IMR-90 (cell line): Measurements from ENCODE around the gene ACTN1. TPM values are rescaled to one million over a fixed set of nuclear protein-coding genes. Genes with fewer than 3 reads are reported as not detected.

Source experiments
- ATAC-seq: fragments of 200-7000 bp; cut with Tn5 transposase; 2 replicates; pipeline ENCODE4 v1.9.1; 2020; ENCODE audit warnings: low read depth, mild to moderate bottlenecking, moderate library complexity
- BruUV-seq: library from RNA; stranded (reverse); fragments of 400-500 nt; replicated peaks from 2 replicates; lab custom pipeline; 2021; lab: Mats Ljungman, UMichigan
- CTCF ChIA-PET: fragments of 300-600 bp; formaldehyde crosslinking; extraction: SDS; loops from one replicate; lab custom pipeline; 2021; ENCODE audit warnings: antibody characterized with exemption; lab: Yijun Ruan, JAX
- POLR2A ChIA-PET: fragments of 300-600 bp; sonication (Branson Sonifier 250); formaldehyde crosslinking; loops from one replicate; lab custom pipeline; 2022; ENCODE audit warnings: antibody characterized with exemption; ENCODE audit not compliant: unreplicated experiment; lab: Charles Lee
- DNase-seq: peaks from one replicate; pipeline ENCODE4 v3.0.0; 2013
- H2AFZ ChIP-seq: replicated peaks from 2 replicates; pipeline ENCODE3; 2013; ENCODE audit warnings: low read length, mild to moderate bottlenecking; ENCODE audit not compliant: poor library complexity
- H2AK5ac ChIP-seq: 2 replicates; pipeline ENCODE4 v1.6.1; 2013; ENCODE audit warnings: low read depth, low read length, inconsistent platforms
- H2AK9ac ChIP-seq: replicated peaks from 2 replicates; pipeline ENCODE3; 2013; ENCODE audit warnings: mild to moderate bottlenecking, low read depth, low read length, moderate library complexity; ENCODE audit not compliant: poor library complexity
- H2BK120ac ChIP-seq: 2 replicates; pipeline ENCODE4 v1.6.1; 2013; ENCODE audit warnings: low read depth, low read length, inconsistent platforms
- H2BK15ac ChIP-seq: 3 replicates; pipeline ENCODE4 v1.6.1; 2013; ENCODE audit warnings: low read depth, low read length, inconsistent platforms
- H2BK20ac ChIP-seq: 2 replicates; pipeline ENCODE4 v1.6.1; 2013; ENCODE audit warnings: low read depth, mild to moderate bottlenecking, inconsistent platforms, low read length, moderate library complexity
- H2BK5ac ChIP-seq: 2 replicates; pipeline ENCODE4 v1.6.1; 2013; ENCODE audit warnings: mild to moderate bottlenecking, low read depth, low read length, inconsistent platforms; ENCODE audit not compliant: poor library complexity, severe bottlenecking
- H3K14ac ChIP-seq: replicated peaks from 2 replicates; pipeline ENCODE4 v1.6.1; 2013; ENCODE audit warnings: low read depth, low read length, inconsistent platforms
- H3K18ac ChIP-seq: 2 replicates; pipeline ENCODE4 v1.6.1; 2013; ENCODE audit warnings: low read depth, low read length, control low read depth
- H3K23ac ChIP-seq: 2 replicates; pipeline ENCODE4 v1.6.1; 2013; ENCODE audit warnings: low read depth, low read length, inconsistent platforms
- H3K27ac ChIP-seq: 2 replicates; pipeline ENCODE4 v1.5.1; 2013; ENCODE audit warnings: mild to moderate bottlenecking, control low read depth, low read length; ENCODE audit not compliant: insufficient read depth
- H3K27me3 ChIP-seq: 2 replicates; pipeline ENCODE4 v1.6.1; 2013; ENCODE audit warnings: low read length; ENCODE audit not compliant: control insufficient read depth, insufficient read depth
- H3K36me3 ChIP-seq: 2 replicates; pipeline ENCODE4 v1.6.1; 2013; ENCODE audit warnings: low read length, mixed read lengths; ENCODE audit not compliant: control insufficient read depth, insufficient read depth
- H3K4ac ChIP-seq: 2 replicates; pipeline ENCODE4 v1.6.1; 2013; ENCODE audit warnings: low read depth, low read length, inconsistent platforms
- H3K4me1 ChIP-seq: 2 replicates; pipeline ENCODE4 v1.6.1; 2013; ENCODE audit warnings: low read length, mixed read lengths; ENCODE audit not compliant: control insufficient read depth, insufficient read depth
- H3K4me2 ChIP-seq: 2 replicates; pipeline ENCODE4 v1.6.1; 2013; ENCODE audit warnings: low read depth, mild to moderate bottlenecking, control low read depth, low read length, moderate library complexity
- H3K4me3 ChIP-seq: 2 replicates; pipeline ENCODE4 v1.5.1; 2013; ENCODE audit warnings: low read depth, mild to moderate bottlenecking, control low read depth, low read length, moderate library complexity; ENCODE audit not compliant: insufficient read depth
- H3K56ac ChIP-seq: 2 replicates; pipeline ENCODE4 v1.6.1; 2013; ENCODE audit warnings: low read length, inconsistent platforms; ENCODE audit not compliant: insufficient read depth; ENCODE audit errors: extremely low read depth
- H3K79me1 ChIP-seq, 2 experiments: 2 replicates each; pipeline ENCODE4 v1.6.1; 2013; ENCODE audit warnings: low read length in 2 of 2, inconsistent platforms in 1 of 2, low read depth in 1 of 2
- H3K9ac ChIP-seq: 2 replicates; pipeline ENCODE4 v1.6.1; 2013; ENCODE audit warnings: low read depth, low read length, control low read depth
- H3K9me1 ChIP-seq: 2 replicates; pipeline ENCODE4 v1.6.1; 2013; ENCODE audit warnings: low read length, inconsistent platforms; ENCODE audit not compliant: insufficient read depth
- H3K9me3 ChIP-seq: 2 replicates; pipeline ENCODE4 v1.6.1; 2013; ENCODE audit warnings: low read length; ENCODE audit not compliant: control insufficient read depth, insufficient read depth
- H4K20me1 ChIP-seq: 2 replicates; pipeline ENCODE4 v1.6.1; 2013; ENCODE audit warnings: low read length, inconsistent platforms; ENCODE audit not compliant: insufficient read depth
- H4K5ac ChIP-seq: 2 replicates; pipeline ENCODE4 v1.6.1; 2013; ENCODE audit warnings: mild to moderate bottlenecking, low read depth, low read length, control low read depth
- H4K8ac ChIP-seq, 2 experiments: 2 replicates each; pipeline ENCODE4 v1.6.1; 2013; ENCODE audit warnings: low read depth in 2 of 2, low read length in 2 of 2, control low read depth in 1 of 2, inconsistent platforms in 1 of 2
- H4K91ac ChIP-seq: 2 replicates; pipeline ENCODE4 v1.6.1; 2013; ENCODE audit warnings: low read depth, low read length, inconsistent platforms; ENCODE audit not compliant: insufficient read depth
- CHD1 ChIP-seq: IDR thresholded peaks from 2 replicates; pipeline ENCODE4 v1.6.1; 2012; ENCODE audit warnings: low read depth, low read length, improper control_type of control experiment
- MAFK ChIP-seq: IDR thresholded peaks from 2 replicates; pipeline ENCODE4 v1.6.1; 2012; ENCODE audit warnings: low read depth, low read length, improper control_type of control experiment
- NFE2L2 ChIP-seq: fragments of 150-350 bp; IDR thresholded peaks from 2 replicates; pipeline ENCODE4 v1.6.1; 2016; ENCODE audit warnings: low read depth, mild to moderate bottlenecking, low read length
- RCOR1 ChIP-seq: IDR thresholded peaks from 2 replicates; pipeline ENCODE4 v1.6.1; 2012; ENCODE audit warnings: mild to moderate bottlenecking, low read length, improper control_type of control experiment; ENCODE audit not compliant: insufficient replicate concordance
- SMC3 ChIP-seq: fragments of 150-350 bp; IDR thresholded peaks from 2 replicates; pipeline ENCODE4 v1.6.1; 2016; ENCODE audit warnings: low read depth, mild to moderate bottlenecking, antibody characterized with exemption, low read length, moderate library complexity
- WGBS, 2 experiments: methylation state at CpG; one replicate each; pipeline versions ENCODE4 v1.1.5 to v1.1.7; 2013; ENCODE audit warnings: missing lambda C conversion rate in 2 of 2; ENCODE audit not compliant: insufficient read length in 1 of 2; ENCODE audit errors: extremely low coverage in 2 of 2; 5-methylcytosine and 5-hydroxymethylcytosine counted together
- dilution Hi-C: fragments of 300-500 bp; cut with HindIII; formaldehyde crosslinking; loops from one replicate; pipeline ENCODE4 v1.14.3; 2018; ENCODE audit warnings: low sequenced_read_pairs; ENCODE audit not compliant: unreplicated experiment
- in situ Hi-C: fragments of 300-500 bp; cut with MboI; formaldehyde crosslinking; loops from 3 replicates; pipeline ENCODE4 v1.14.3; 2019; ENCODE audit warnings: low sequenced_read_pairs, inconsistent platforms, mixed read lengths
- intact Hi-C: fragments of 100-400 bp; cut with micrococcal nuclease; formaldehyde crosslinking; loops from 2 replicates; pipeline ENCODE4 v1.10.0; 2022
- polyA plus RNA-seq, 3 experiments: library from polyadenylated mRNA; depleted of rRNA; stranded (reverse); fragments of >200 nt; gene quantifications; 2 replicates each; pipeline ENCODE4 v1.2.3, GENCODE V29; 2012; ENCODE audit warnings: low replicate concordance in 1 of 3
- total RNA-seq: library from RNA; depleted of rRNA; stranded (reverse); fragments of >200 nt; gene quantifications from 2 replicates; pipeline ENCODE4 v1.2.3, GENCODE V29; 2012
- TF ChIP-seq, protein P1 (sequence below): fragments of 150-350 bp; IDR thresholded peaks from 2 replicates; pipeline ENCODE4 v1.6.1; 2016; ENCODE audit warnings: low read depth, mild to moderate bottlenecking, low read length, moderate library complexity, borderline replicate concordance

ACTN1 gene
- total and polyA plus RNA-seq, 2 of the 4 experiments (the other 2 are of a cell fraction), result 684 to 766 TPM

GRCh38 chr14:68885226-68886108, 93.6 kb downstream of the ACTN1 start:
- Histone ChIP-seq H2BK15ac (no peak overlapping the region), H4K91ac (no peak overlapping the region), H4K20me1 (peaks cover 88% of the 10 kb centered on the region), H2AK9ac (peak overlapping the region; percentile 60), H3K4me1 (peaks cover 16% of the 10 kb centered on the region), H3K4me3 (no peak overlapping the region), H3K23ac (no peak overlapping the region), H4K8ac (no peak overlapping the region; a peak in 1 of 4 replicates), H3K9me1 (peaks cover 17% of the 10 kb centered on the region), H2BK5ac (no peak overlapping the region), H3K14ac (no peak overlapping the region), H3K36me3 (peaks cover 84% of the 10 kb centered on the region), H2AK5ac (no peak overlapping the region), H2BK20ac (no peak overlapping the region), H3K27ac (peak overlapping the region; percentile 4), H3K4me2 (no peak overlapping the region), H3K79me1 (peaks cover 44 to 85% of the 10 kb centered on the region in 2 experiments), H3K27me3 (no peaks in the 10 kb centered on the region), H3K9ac (no peak overlapping the region), H4K5ac (no peak overlapping the region), H3K56ac (no peak overlapping the region), H3K4ac (no peak overlapping the region), H2AFZ (no peak overlapping the region), H3K18ac (no peak overlapping the region), H2BK120ac (no peak overlapping the region), H3K9me3 (no peaks in the 10 kb centered on the region)
- intact Hi-C loops (no loop called here), in situ Hi-C loops (no loop called here), dilution Hi-C loops (no loop called here)
- ATAC-seq (no peak), DNase-seq (no peak)
- WGBS, 2 experiments, result 86% methylated on average over 9 of the region's 22 CpGs; no CpG with 5 or more reads in 1 of the 2 experiments
- POLR2A ChIA-PET, result no interaction called here
- BruUV-seq, result no TSS peak
- no peak for TF ChIP-seq SMC3
- TF ChIP-seq MAFK, result no peak
- TF ChIP-seq, protein P1, sequence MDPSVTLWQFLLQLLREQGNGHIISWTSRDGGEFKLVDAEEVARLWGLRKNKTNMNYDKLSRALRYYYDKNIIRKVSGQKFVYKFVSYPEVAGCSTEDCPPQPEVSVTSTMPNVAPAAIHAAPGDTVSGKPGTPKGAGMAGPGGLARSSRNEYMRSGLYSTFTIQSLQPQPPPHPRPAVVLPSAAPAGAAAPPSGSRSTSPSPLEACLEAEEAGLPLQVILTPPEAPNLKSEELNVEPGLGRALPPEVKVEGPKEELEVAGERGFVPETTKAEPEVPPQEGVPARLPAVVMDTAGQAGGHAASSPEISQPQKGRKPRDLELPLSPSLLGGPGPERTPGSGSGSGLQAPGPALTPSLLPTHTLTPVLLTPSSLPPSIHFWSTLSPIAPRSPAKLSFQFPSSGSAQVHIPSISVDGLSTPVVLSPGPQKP, result no peak
- TF ChIP-seq CHD1, result no peak
- no peak for TF ChIP-seq RCOR1
- TF ChIP-seq NFE2L2, result no peak
- CTCF ChIA-PET, result no interaction called here
